ENCODE results near the gene SLC6A6. TPM values are rescaled to one million over a fixed set of nuclear protein-coding genes. Genes with fewer than 3 reads are reported as not detected.

SLC6A6 gene
- total RNA-seq, 1 experiment from 2014 or later = 211 TPM

DNA sequence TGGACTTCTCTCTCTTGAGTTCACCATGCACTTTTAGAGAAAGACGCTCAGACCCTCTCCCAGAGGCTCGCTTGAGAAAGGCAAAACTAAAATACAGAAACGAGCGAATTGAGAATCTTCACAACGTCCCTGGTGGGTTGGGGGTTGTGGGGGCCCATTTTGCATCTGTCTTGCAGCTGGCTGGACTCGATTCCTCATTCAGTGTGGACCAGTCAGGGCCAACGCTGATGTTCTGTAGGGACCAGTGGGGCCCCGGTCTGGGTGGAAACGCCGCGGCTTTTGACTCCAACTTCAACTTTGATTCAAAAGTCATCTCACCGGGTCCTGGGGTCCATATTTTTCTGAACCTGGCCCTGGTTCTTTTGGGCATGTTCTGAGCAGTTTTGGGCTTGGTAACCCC, 68.1 kb downstream of the SLC6A6 start (continued):
- no peak for TF ChIP-seq GABPB1 (CRISPR knock-in tag; IDR thresholded peaks at IDR 0.05)
- no peak for TF ChIP-seq SMAD4 (CRISPR knock-in tag; IDR thresholded peaks at IDR 0.05)
- TF ChIP-seq SP1 (CRISPR knock-in tag; conservative IDR thresholded peaks at IDR 0.05) = no peak
- no peak for TF ChIP-seq GRHL2 (CRISPR knock-in tag; IDR thresholded peaks at IDR 0.05; ENCODE audit: insufficient replicate concordance, severe bottlenecking)

DNA sequence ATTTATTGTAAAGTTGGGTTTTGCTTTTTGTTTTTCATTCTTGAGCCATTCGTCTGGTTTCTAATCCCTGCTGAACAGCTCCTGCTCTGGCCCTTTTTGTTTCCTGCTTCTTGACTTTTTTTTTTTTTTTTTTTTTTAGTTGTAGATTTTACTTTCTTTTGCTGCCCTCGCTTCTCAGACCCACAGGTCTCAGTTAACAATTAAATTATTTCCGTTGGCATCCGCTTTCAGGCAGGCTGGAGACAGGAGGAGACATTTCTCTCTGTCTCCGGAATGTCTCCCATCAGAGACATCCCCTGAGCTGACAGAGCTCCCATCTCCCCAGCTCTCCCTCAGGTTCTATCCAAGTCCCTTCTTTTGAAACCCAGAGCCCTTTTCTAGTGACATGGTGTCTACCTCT, 68.6 kb downstream of the SLC6A6 start:
- ChIA-PET CTCF (no interaction called here), POLR2A (no interaction called here)
- Mint-ChIP-seq H3K4me1 (peaks cover 13% of the 10 kb centered on the region), H3K4me3 (no peak overlapping the region), H3K27me3 (ENCODE audit: low read depth) (no peaks in the 10 kb centered on the region), H3K36me3 (peaks cover 57% of the 10 kb centered on the region), H3K9me3 (no peaks in the 10 kb centered on the region), H3K27ac (no peak overlapping the region)
- DNase-seq (ENCODE audit: low spot score) (no peak), ATAC-seq (no peak)
- no peak for TF ChIP-seq HMGA2 (CRISPR knock-in tag; IDR thresholded peaks at IDR 0.05)
- no peak for TF ChIP-seq ZNF416 (CRISPR knock-in tag; IDR thresholded peaks at IDR 0.05)
- TF ChIP-seq, protein P1, sequence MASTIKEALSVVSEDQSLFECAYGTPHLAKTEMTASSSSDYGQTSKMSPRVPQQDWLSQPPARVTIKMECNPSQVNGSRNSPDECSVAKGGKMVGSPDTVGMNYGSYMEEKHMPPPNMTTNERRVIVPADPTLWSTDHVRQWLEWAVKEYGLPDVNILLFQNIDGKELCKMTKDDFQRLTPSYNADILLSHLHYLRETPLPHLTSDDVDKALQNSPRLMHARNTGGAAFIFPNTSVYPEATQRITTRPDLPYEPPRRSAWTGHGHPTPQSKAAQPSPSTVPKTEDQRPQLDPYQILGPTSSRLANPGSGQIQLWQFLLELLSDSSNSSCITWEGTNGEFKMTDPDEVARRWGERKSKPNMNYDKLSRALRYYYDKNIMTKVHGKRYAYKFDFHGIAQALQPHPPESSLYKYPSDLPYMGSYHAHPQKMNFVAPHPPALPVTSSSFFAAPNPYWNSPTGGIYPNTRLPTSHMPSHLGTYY (CRISPR knock-in tag; IDR thresholded peaks at IDR 0.05) = no peak
- TF ChIP-seq, protein P2, sequence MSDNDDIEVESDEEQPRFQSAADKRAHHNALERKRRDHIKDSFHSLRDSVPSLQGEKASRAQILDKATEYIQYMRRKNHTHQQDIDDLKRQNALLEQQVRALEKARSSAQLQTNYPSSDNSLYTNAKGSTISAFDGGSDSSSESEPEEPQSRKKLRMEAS (CRISPR knock-in tag; IDR thresholded peaks at IDR 0.05) = no peak
- TF ChIP-seq, protein P3, sequence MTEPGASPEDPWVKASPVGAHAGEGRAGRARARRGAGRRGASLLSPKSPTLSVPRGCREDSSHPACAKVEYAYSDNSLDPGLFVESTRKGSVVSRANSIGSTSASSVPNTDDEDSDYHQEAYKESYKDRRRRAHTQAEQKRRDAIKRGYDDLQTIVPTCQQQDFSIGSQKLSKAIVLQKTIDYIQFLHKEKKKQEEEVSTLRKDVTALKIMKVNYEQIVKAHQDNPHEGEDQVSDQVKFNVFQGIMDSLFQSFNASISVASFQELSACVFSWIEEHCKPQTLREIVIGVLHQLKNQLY (CRISPR knock-in tag; IDR thresholded peaks at IDR 0.05) = no peak
- TF ChIP-seq, protein P4, sequence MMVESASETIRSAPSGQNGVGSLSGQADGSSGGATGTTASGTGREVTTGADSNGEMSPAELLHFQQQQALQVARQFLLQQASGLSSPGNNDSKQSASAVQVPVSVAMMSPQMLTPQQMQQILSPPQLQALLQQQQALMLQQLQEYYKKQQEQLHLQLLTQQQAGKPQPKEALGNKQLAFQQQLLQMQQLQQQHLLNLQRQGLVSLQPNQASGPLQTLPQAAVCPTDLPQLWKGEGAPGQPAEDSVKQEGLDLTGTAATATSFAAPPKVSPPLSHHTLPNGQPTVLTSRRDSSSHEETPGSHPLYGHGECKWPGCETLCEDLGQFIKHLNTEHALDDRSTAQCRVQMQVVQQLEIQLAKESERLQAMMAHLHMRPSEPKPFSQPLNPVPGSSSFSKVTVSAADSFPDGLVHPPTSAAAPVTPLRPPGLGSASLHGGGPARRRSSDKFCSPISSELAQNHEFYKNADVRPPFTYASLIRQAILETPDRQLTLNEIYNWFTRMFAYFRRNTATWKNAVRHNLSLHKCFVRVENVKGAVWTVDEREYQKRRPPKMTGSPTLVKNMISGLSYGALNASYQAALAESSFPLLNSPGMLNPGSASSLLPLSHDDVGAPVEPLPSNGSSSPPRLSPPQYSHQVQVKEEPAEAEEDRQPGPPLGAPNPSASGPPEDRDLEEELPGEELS (CRISPR knock-in tag; IDR thresholded peaks at IDR 0.05) = no peak
- TF ChIP-seq, protein P5, sequence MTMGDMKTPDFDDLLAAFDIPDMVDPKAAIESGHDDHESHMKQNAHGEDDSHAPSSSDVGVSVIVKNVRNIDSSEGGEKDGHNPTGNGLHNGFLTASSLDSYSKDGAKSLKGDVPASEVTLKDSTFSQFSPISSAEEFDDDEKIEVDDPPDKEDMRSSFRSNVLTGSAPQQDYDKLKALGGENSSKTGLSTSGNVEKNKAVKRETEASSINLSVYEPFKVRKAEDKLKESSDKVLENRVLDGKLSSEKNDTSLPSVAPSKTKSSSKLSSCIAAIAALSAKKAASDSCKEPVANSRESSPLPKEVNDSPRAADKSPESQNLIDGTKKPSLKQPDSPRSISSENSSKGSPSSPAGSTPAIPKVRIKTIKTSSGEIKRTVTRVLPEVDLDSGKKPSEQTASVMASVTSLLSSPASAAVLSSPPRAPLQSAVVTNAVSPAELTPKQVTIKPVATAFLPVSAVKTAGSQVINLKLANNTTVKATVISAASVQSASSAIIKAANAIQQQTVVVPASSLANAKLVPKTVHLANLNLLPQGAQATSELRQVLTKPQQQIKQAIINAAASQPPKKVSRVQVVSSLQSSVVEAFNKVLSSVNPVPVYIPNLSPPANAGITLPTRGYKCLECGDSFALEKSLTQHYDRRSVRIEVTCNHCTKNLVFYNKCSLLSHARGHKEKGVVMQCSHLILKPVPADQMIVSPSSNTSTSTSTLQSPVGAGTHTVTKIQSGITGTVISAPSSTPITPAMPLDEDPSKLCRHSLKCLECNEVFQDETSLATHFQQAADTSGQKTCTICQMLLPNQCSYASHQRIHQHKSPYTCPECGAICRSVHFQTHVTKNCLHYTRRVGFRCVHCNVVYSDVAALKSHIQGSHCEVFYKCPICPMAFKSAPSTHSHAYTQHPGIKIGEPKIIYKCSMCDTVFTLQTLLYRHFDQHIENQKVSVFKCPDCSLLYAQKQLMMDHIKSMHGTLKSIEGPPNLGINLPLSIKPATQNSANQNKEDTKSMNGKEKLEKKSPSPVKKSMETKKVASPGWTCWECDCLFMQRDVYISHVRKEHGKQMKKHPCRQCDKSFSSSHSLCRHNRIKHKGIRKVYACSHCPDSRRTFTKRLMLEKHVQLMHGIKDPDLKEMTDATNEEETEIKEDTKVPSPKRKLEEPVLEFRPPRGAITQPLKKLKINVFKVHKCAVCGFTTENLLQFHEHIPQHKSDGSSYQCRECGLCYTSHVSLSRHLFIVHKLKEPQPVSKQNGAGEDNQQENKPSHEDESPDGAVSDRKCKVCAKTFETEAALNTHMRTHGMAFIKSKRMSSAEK (CRISPR knock-in tag; IDR thresholded peaks at IDR 0.05; ENCODE audit: borderline replicate concordance) = no peak
- TF ChIP-seq, protein P6, sequence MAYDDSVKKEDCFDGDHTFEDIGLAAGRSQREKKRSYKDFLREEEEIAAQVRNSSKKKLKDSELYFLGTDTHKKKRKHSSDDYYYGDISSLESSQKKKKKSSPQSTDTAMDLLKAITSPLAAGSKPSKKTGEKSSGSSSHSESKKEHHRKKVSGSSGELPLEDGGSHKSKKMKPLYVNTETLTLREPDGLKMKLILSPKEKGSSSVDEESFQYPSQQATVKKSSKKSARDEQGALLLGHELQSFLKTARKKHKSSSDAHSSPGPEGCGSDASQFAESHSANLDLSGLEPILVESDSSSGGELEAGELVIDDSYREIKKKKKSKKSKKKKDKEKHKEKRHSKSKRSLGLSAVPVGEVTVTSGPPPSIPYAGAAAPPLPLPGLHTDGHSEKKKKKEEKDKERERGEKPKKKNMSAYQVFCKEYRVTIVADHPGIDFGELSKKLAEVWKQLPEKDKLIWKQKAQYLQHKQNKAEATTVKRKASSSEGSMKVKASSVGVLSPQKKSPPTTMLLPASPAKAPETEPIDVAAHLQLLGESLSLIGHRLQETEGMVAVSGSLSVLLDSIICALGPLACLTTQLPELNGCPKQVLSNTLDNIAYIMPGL (CRISPR knock-in tag; IDR thresholded peaks at IDR 0.05) = no peak
- no peak for TF ChIP-seq ETV6 (CRISPR knock-in tag; IDR thresholded peaks at IDR 0.05)
- no peak for TF ChIP-seq MXD4 (CRISPR knock-in tag; IDR thresholded peaks at IDR 0.05; ENCODE audit: borderline replicate concordance)
- TF ChIP-seq, protein P7, sequence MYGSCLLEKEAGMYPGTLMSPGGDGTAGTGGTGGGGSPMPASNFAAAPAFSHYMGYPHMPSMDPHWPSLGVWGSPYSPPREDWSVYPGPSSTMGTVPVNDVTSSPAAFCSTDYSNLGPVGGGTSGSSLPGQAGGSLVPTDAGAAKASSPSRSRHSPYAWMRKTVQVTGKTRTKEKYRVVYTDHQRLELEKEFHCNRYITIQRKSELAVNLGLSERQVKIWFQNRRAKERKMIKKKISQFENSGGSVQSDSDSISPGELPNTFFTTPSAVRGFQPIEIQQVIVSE (CRISPR knock-in tag; IDR thresholded peaks at IDR 0.05; ENCODE audit: borderline replicate concordance) = no peak
- TF ChIP-seq NR2C2 (CRISPR knock-in tag; IDR thresholded peaks at IDR 0.05) = no peak
